Frontal cortex (tissue), 4 donors: ENCODE measurements around the gene FASTKD1. TPM values are rescaled to one million over a fixed set of nuclear protein-coding genes. Genes with fewer than 3 reads are reported as not detected.

Source experiments
- DNase-seq, 2 donors: peaks; one replicate each; pipeline ENCODE4 v3.0.0; 2012; ENCODE audit warnings: low spot score in 2 of 2
- FAIRE-seq: peaks from 2 replicates; lab custom pipeline; 2012; peaks lifted over from hg19 to GRCh38; lab: Jason Lieb, UNC
- total RNA-seq: library from RNA; depleted of rRNA; stranded (reverse); fragments of >200 nt; gene quantifications from one replicate; pipeline ENCODE4 v1.2.3, GENCODE V29; 2014
- donor health status: control.
- donor health status: control.
- donor health status: control.

The FASTKD1 gene
- total RNA-seq, 1 donor from 2014 or later, result 110 TPM

- FAIRE-seq (no peak), DNase-seq (no peak)
Observed at GRCh38 chr2:169512525-169512924, 61.1 kb downstream of the FASTKD1 start.

GRCh38 chr2:169511818-169512217 lies 61.8 kb downstream of the FASTKD1 start:
- DNase-seq, result no peak
- no peak for FAIRE-seq

- FAIRE-seq, result no peak
- no peak for DNase-seq
Observed at GRCh38 chr2:169510496-169510895, 63.2 kb downstream of the FASTKD1 start.

GRCh38 chr2:169509955-169510354 lies 63.7 kb downstream of the FASTKD1 start:
- DNase-seq, result no peak
- no peak for FAIRE-seq

- FAIRE-seq (no peak), DNase-seq (no peak)
Observed at GRCh38 chr2:169509298-169509885, 64.3 kb downstream of the FASTKD1 start, which contains the start of gene KLHL41. Gene KLHL41, plus strand, starts transcription at chr2:169509702. Its CDS starts 77 bp downstream, at chr2:169509779.

- DNase-seq (peak in 1 of 2 donors; percentile 26), FAIRE-seq (no peak)
Observed at GRCh38 chr2:169507698-169508097, 66.0 kb downstream of the FASTKD1 start.

- no peak for FAIRE-seq
- DNase-seq, result no peak
Observed at GRCh38 chr2:169504651-169505050, 69.0 kb downstream of the FASTKD1 start.

GRCh38 chr2:169495310-169495928 lies 78.2 kb downstream of the FASTKD1 start:
- DNase-seq, result no peak

GRCh38 chr2:169493360-169493759 lies 80.3 kb downstream of the FASTKD1 start:
- DNase-seq (no peak), FAIRE-seq (no peak)

More at GRCh38 chr2:169495310-169495928, 78.2 kb downstream of the FASTKD1 start:
- no peak for FAIRE-seq

GRCh38 chr2:169491378-169491777 lies 82.3 kb downstream of the FASTKD1 start:
- FAIRE-seq (no peak), DNase-seq (no peak)

- no peak for FAIRE-seq
- DNase-seq, result no peak
Observed at GRCh38 chr2:169490834-169491233, 82.8 kb downstream of the FASTKD1 start.

GRCh38 chr2:169486487-169486886 lies 87.2 kb downstream of the FASTKD1 start:
- DNase-seq (no peak), FAIRE-seq (no peak)

- DNase-seq (no peak), FAIRE-seq (no peak)
Observed at GRCh38 chr2:169485650-169486138, 88.0 kb downstream of the FASTKD1 start.

GRCh38 chr2:169480079-169480465 lies 93.6 kb downstream of the FASTKD1 start:
- no peak for FAIRE-seq
- DNase-seq, result no peak

Other genes starting within 250 kb of the FASTKD1 start
- 0.82 TPM for gene LRP2, start 211.3 kb downstream of the FASTKD1 start, total RNA-seq
- gene BBS5, start 94.4 kb downstream of the FASTKD1 start, total RNA-seq, result 12.6 TPM
- gene KLHL41, start 64.2 kb downstream of the FASTKD1 start, total RNA-seq, result 4.1 TPM
- 43.6 TPM for gene PPIG, start 10.5 kb upstream of the FASTKD1 start, total RNA-seq
- 5.3 TPM for gene CFAP210, start 120.5 kb upstream of the FASTKD1 start, total RNA-seq
- 11.8 TPM for gene PHOSPHO2, start 120.6 kb upstream of the FASTKD1 start, total RNA-seq
- gene KLHL23, start 160.0 kb upstream of the FASTKD1 start, total RNA-seq, result 153 TPM
- 89.3 TPM for gene SSB, start 225.0 kb upstream of the FASTKD1 start, total RNA-seq